Skeletal muscle satellite cell (primary cell): ENCODE measurements around the gene IRF1.

Source experiments
- H3K27me3 ChIP-seq: 2 replicates; pipeline ENCODE4 v1.7.0; 2013; ENCODE audit warnings: low read length; ENCODE audit not compliant: control insufficient read depth, insufficient read depth
- H3K36me3 ChIP-seq: 2 replicates; pipeline ENCODE4 v1.7.0; 2013; ENCODE audit warnings: mild to moderate bottlenecking, control low read depth, low read length; ENCODE audit not compliant: insufficient read depth
- H3K4me1 ChIP-seq: 2 replicates; pipeline ENCODE4 v1.7.0; 2013; ENCODE audit warnings: low read length; ENCODE audit not compliant: control insufficient read depth, insufficient read depth
- H3K4me2 ChIP-seq: 2 replicates; pipeline ENCODE4 v1.7.0; 2013; ENCODE audit warnings: mild to moderate bottlenecking, low read length
- H3K4me3 ChIP-seq: 2 replicates; pipeline ENCODE4 v1.7.0; 2013; ENCODE audit warnings: low read length
- H3K9ac ChIP-seq: 2 replicates; pipeline ENCODE4 v1.7.0; 2013; ENCODE audit warnings: mild to moderate bottlenecking, low read depth, low read length, moderate library complexity
- H3K9me3 ChIP-seq: replicated peaks from 2 replicates; pipeline ENCODE4 v1.7.0; 2013; ENCODE audit warnings: mild to moderate bottlenecking, control low read depth, low read length

The IRF1 gene

DNA sequence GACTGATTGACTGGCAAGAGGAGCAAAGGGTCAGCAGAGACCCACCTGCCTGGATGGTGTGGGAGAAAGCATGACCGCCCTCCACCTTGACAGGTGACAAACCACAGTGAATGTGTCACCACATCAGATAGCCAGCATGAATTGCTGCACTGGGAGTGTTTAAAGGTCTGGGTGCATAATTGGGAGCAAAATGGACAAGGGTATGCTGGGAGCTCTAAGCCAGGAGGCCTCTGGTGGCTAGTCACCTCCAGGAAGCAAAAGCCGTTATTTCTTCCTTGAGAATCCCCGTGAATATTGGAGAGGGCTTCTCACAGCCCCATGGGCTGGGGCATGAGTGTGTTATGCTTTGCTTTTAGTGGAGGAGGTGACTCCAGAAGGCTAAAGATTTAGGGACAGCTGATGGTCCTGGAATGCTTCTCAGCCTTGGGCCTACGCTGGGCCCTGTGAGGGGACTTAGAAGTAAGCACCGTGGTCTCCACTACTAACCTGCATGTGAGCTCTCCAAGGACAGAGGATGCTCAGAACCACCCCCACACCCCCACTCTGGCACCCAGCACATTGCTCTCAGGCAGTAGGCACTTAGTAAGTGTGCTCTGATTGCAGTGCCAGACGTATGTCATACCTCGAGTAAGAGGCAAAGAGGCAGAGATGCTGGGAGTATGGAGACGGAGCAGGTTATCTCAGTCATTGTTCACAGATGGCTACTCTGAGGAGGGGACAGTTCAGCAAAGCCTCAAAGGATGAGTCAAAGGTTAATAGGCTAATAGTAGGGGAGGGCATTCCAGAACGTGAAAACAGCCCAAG, 9.1 kb upstream of the IRF1 start:
- Histone ChIP-seq H3K9ac (no peak overlapping the region), H3K4me2 (no peak overlapping the region), H3K27me3 (no peaks in the 10 kb centered on the region), H3K9me3 (no peaks in the 10 kb centered on the region), H3K4me1 (peaks cover 37% of the 10 kb centered on the region), H3K4me3 (no peak overlapping the region), H3K36me3 (no peaks in the 10 kb centered on the region)

DNA sequence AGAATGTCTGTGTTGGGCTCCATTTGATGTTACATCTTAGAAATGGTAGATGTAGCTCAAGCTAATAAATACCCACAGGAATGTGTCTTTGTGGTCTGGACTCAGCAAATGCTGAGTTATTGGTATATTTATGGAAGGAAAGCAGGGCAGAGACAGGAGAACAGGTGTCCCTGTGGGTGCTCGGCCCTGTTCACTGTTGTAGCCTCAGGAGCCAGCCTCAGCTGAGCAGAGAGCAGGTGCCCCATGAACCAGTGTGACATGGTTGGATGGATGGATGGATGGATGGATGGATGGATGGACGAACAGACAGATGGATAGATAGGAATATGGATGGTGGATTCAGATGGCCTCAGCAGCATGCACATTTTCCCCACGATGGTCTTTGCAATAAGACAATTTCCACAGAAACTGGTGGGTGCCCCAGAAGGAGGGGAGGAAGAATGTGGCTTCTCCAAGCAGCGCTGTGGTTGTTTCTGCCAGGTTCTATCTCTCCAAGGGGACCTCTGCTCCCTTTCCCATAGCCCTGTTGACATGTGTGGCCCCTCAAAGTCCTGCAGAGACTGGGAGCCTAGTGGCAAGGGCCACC, 8.2 kb upstream of the IRF1 start:
- no peaks in the 10 kb centered on the region for H3K27me3 ChIP-seq
- H3K9ac ChIP-seq: no peak overlapping the region
- peaks cover 37% of the 10 kb centered on the region for H3K4me1 ChIP-seq
- H3K4me2 ChIP-seq: peak overlapping the region; percentile 95
- no peaks in the 10 kb centered on the region for H3K9me3 ChIP-seq
- no peaks in the 10 kb centered on the region for H3K36me3 ChIP-seq
- no peak overlapping the region for H3K4me3 ChIP-seq

DNA sequence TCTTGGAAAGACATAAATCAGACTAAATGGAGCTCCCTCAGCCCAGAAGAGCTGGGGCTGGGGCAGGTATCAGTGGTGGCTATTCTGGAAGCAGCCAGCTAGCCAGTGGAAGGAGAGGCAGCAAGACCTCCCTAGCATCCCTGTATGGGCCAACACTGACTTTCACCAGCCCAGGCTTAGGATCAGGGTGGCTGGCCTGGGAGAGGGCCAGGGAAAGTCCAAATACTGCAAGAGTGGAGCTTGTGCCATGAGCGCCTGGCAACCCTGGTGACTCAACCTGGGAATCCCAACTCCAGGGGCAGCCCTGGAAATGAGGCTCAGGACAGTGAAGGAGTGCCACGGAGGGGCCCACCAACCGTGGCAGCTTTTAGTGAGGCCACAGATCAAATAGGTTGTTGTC, 7.6 kb upstream of the IRF1 start:
- Histone ChIP-seq H3K9me3 (no peaks in the 10 kb centered on the region), H3K4me2 (peak overlapping the region; percentile 95), H3K27me3 (no peaks in the 10 kb centered on the region), H3K4me3 (peak overlapping the region; percentile 43), H3K36me3 (no peaks in the 10 kb centered on the region), H3K4me1 (peaks cover 37% of the 10 kb centered on the region), H3K9ac (peak overlapping the region; percentile 28)

DNA sequence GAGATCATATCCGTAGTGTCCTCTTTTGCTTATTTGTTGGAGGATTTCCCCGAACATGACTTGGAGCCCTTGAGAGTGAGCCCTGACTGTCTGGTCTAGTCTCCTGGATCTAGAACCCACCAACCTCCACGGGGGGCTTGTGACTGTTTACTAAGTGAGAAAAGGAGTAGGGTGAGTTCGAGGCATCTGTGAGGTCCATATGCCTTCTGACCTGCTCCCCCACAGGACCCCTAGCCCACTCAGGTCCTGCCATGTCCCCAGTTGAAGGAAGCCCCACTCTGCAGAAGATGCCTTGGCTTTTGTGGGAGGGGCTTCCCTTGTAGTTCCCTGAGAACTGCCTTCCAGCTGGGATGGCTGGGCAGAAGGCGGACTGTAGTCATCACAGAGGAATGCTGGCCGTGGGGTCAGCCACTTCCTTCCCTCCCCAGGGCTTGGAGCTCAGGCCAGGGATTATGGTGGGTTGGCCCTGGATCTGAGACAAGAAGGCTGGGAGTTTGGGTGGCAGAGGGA, 7.0 kb upstream of the IRF1 start:
- Histone ChIP-seq H3K9ac (peak overlapping the region; percentile 79), H3K36me3 (no peaks in the 10 kb centered on the region), H3K9me3 (no peaks in the 10 kb centered on the region), H3K4me3 (peak overlapping the region; percentile 78), H3K4me1 (peaks cover 37% of the 10 kb centered on the region), H3K4me2 (peak overlapping the region; percentile 95), H3K27me3 (no peaks in the 10 kb centered on the region)

DNA sequence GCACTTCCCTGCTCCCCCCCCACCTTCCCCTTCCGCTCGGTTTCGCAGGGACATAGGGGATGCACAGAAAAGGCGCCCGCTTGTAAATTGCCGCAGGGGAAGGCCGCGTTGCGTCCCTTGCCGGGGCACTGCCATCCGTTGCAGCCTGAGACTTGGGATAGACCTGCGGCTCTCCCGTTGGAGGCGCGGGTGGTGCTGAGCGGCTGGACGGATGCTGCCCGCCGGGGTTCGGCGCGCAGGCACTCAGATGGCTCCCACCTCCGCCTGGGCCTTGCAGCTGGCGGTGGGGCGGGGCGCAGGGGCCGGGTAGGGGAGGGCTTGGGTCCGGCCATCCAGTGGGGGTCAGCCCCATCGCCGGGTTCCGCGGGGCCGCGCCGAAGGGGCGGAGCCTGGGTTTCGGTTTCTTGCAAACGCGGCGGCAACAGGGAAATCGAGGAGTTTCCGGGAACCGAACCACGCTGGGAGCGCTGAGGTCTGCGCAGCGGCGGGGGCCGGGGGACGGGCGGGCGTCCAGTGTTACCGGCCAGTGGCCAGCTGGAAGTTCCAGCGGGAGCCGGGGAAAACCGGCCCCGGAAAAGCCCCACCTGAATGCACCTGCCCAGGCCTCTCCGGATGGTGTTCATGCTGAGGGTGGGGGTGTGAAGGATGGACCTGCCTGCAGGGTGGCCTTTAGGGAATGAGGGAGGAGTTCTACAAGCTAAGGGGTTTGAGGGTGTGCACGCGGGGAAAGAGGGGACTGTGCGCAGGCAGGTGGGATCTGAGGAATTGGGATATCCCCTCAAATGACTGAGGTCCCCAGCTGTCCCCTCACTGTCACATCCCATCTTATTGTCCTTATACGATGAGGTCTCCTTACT, 6.3 kb upstream of the IRF1 start:
- Histone ChIP-seq H3K9me3 (no peaks in the 10 kb centered on the region), H3K9ac (peak overlapping the region; percentile 79), H3K4me2 (peak overlapping the region; percentile 95), H3K27me3 (no peaks in the 10 kb centered on the region), H3K36me3 (no peaks in the 10 kb centered on the region), H3K4me3 (peak overlapping the region; percentile 78), H3K4me1 (peaks cover 31% of the 10 kb centered on the region)

DNA sequence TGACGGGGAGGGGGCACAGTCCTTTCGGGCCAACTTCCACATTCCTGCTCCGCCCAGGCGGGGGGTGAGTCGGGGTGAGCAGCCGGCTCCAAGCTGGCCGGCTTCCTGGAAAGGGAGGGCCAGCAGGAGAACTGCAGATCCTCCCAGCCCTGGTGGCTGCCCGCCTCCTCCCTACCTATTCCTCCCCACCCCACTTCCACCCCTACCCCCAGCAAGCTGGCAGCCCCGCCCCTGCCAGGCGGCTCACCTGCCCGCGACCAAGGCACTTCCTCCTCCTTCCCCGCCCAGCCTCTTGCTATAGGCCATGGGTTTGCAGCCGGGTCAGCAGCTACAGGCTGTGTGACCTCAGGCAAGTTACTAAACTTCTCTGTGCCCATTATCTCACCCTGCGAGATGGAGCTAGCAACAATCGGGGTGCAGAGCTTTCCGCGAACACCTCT, 5.6 kb upstream of the IRF1 start:
- Histone ChIP-seq H3K4me2 (peak overlapping the region; percentile 95), H3K4me3 (peak overlapping the region; percentile 78), H3K27me3 (no peaks in the 10 kb centered on the region), H3K9me3 (no peaks in the 10 kb centered on the region), H3K4me1 (peaks cover 33% of the 10 kb centered on the region), H3K36me3 (no peaks in the 10 kb centered on the region), H3K9ac (peak overlapping the region; percentile 79)

DNA sequence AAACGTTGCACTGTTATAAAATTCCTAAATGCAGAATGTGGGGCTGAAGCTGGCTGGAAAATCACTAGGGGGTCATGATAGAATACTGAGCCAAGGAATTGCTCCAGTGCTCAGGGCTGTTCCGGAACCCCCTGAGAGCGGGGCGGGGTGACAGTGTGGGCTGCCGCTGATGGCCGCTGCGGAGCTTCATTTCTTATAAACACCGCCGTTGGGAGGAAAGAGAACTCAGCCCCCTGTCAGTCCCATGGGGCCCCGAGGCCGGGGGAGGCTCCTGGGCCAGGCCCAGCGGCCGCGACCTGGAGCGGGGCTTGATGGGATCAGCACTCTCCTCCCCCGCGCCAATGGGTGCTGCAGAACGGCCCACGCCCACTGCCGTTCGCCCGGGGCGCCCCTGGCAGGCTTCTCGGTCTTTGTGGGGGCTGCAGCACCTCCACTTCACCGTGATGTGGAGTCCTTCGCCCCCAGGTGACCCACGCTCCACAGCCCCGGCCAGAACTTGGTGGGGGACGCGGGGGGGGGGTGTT, 5.2 kb upstream of the IRF1 start:
- no peaks in the 10 kb centered on the region for H3K36me3 ChIP-seq
- peak overlapping the region; percentile 65 for H3K9ac ChIP-seq
- H3K4me1 ChIP-seq: peaks cover 36% of the 10 kb centered on the region
- no peaks in the 10 kb centered on the region for H3K9me3 ChIP-seq
- no peaks in the 10 kb centered on the region for H3K27me3 ChIP-seq
- H3K4me3 ChIP-seq: peak overlapping the region; percentile 78
- peak overlapping the region; percentile 95 for H3K4me2 ChIP-seq

DNA sequence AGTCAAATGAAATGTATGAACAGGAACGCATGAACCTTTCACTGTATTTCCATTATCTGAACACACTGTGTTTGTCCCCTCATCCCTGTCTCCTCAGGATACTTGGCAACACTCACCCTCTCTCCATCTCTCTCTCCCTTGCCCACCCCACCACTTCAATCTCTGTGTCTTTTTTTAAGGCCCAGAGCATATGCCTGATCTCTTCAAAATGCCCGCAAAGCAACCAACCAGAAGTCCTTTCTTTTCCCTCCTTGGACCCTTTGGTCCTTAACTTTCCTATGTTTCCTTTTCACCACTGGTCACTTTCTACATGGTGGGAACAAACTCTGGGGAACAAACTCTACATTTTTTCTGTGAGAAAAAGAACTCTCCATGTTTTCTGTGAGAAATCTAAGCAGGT, 3.2 kb upstream of the IRF1 start:
- H3K4me2 ChIP-seq: no peak overlapping the region
- peaks cover 46% of the 10 kb centered on the region for H3K4me1 ChIP-seq

DNA sequence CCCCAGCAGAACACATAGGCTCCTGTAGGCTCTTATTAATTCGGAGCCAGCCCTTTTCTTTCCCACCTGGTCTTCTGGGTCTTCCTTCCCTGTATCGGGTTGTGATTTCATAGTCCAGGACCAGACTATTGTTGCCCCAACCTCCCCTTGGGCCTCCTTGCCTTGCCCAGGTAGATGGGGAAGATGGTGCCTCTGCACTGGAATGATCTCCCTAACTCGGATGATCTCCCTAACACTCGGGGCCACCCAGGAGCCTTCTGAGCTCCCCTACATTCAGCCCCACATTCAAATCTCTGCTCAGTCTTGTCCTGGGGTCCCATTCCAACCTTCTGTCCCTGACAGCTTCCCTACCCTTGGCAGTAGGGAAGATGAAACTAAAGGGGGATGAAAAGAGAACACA, 2.7 kb upstream of the IRF1 start:
- Histone ChIP-seq H3K4me2 (no peak overlapping the region), H3K4me1 (peaks cover 41% of the 10 kb centered on the region), H3K36me3 (peaks cover 4% of the 10 kb centered on the region), H3K9ac (no peak overlapping the region), H3K9me3 (no peaks in the 10 kb centered on the region), H3K4me3 (no peak overlapping the region), H3K27me3 (no peaks in the 10 kb centered on the region)

More for the DNA sequence above, 3.2 kb upstream of the IRF1 start:
- Histone ChIP-seq H3K9me3 (no peaks in the 10 kb centered on the region), H3K9ac (no peak overlapping the region), H3K4me3 (no peak overlapping the region), H3K27me3 (no peaks in the 10 kb centered on the region), H3K36me3 (no peaks in the 10 kb centered on the region)

DNA sequence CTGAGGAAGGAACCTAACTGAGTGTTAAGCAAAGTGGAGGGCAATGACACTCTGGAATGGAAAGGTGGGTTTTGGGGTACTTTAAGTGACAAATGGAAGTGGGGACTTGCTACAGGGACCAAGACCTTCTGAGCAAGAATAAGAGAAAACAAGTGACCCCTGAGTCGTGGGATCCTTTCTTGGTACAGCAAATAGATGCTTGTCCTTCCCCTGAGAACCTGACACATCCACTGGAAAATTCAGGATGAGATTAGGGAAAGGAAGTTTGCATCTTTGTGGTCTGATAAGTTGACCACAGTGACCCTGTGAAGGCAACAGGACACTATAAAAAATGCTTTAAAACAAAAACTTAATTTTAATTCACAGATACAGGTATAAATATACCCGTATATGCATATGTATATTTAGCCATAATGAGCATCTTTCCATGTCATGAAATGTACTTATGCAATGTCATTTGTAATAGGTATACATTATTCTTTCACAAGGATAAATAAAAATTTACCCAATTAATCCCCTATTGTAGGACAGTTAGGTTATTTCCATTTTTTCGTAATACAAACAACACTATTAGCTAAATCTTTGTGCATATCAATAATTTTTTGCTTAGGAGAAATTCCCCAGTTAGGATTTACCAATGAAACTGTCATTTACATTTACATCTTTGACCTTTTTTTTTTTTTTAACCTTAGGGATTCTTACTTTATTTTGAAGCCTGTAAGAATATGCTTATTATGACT, 2.0 kb upstream of the IRF1 start:
- Histone ChIP-seq H3K4me3 (no peak overlapping the region), H3K4me1 (peaks cover 34% of the 10 kb centered on the region)

More for the DNA sequence above, 2.0 kb upstream of the IRF1 start:
- Histone ChIP-seq H3K27me3 (no peaks in the 10 kb centered on the region), H3K9ac (no peak overlapping the region), H3K36me3 (peaks cover 8% of the 10 kb centered on the region), H3K4me2 (no peak overlapping the region), H3K9me3 (no peaks in the 10 kb centered on the region)
